SK-N-SH treated with all-trans-retinoic acid at 6 μM for 48 hours (cell line): ENCODE data around the gene MEI4.
A peak's percentile ranks its signal among the peaks of the same experiment; 100 is the strongest.

ENCODE experiments used
- ATAC-seq: fragments of 200-7000 bp; cut with Tn5 transposase; 3 replicates; pipeline ENCODE4 v1.9.1; 2020; ENCODE audit warnings: mild to moderate bottlenecking, moderate library complexity
- ARNTL ChIP-seq: fragments of 450-650 bp; formaldehyde crosslinking; IDR thresholded peaks from 2 replicates; pipeline ENCODE4 v1.5.0; 2020; ENCODE audit warnings: low read depth, mild to moderate bottlenecking, moderate library complexity, borderline replicate concordance
- BACH2 ChIP-seq: fragments of 250-450 bp; sonication (Bioruptor Pico); IDR thresholded peaks from 2 replicates; pipeline ENCODE4 v1.9.0; 2021; ENCODE audit warnings: mild to moderate bottlenecking, borderline replicate concordance
- CSDC2 ChIP-seq: fragments of 250-450 bp; sonication (Bioruptor Pico); IDR thresholded peaks from 2 replicates; pipeline ENCODE4 v1.5.0; 2020; ENCODE audit warnings: mild to moderate bottlenecking, moderate library complexity
- ESRRG ChIP-seq: fragments of 250-450 bp; sonication (Bioruptor Pico); IDR thresholded peaks from 2 replicates; pipeline ENCODE4 v1.6.1; 2021; ENCODE audit warnings: mild to moderate bottlenecking
- GLIS3 ChIP-seq: fragments of 250-450 bp; sonication (Bioruptor Pico); IDR thresholded peaks from 2 replicates; pipeline ENCODE4 v1.5.0; 2020; ENCODE audit warnings: mild to moderate bottlenecking, moderate library complexity
- ISL1 ChIP-seq: fragments of 250-450 bp; sonication (Bioruptor Pico); IDR thresholded peaks from 2 replicates; pipeline ENCODE4 v2.1.2; 2022; ENCODE audit warnings: mild to moderate bottlenecking, moderate library complexity
- OSR1 ChIP-seq: fragments of 250-450 bp; sonication (Bioruptor Pico); IDR thresholded peaks from 2 replicates; pipeline ENCODE4 v1.8.0; 2022; ENCODE audit warnings: moderate library complexity, mild to moderate bottlenecking, inconsistent platforms
- PPARA ChIP-seq: fragments of 250-450 bp; sonication (Bioruptor Pico); IDR thresholded peaks from 2 replicates; pipeline ENCODE4 v1.5.0; 2020; ENCODE audit warnings: mild to moderate bottlenecking, borderline replicate concordance
- RARB ChIP-seq: fragments of 250-450 bp; sonication (Bioruptor Pico); IDR thresholded peaks from 2 replicates; pipeline ENCODE4 v1.8.0; 2021; ENCODE audit warnings: mild to moderate bottlenecking, moderate library complexity
- SNAI2 ChIP-seq: fragments of 250-450 bp; sonication (Bioruptor Pico); IDR thresholded peaks from 2 replicates; pipeline ENCODE4 v1.5.0; 2020; ENCODE audit warnings: mild to moderate bottlenecking, moderate library complexity
- TCF4 ChIP-seq: fragments of 250-450 bp; sonication (Bioruptor Pico); IDR thresholded peaks from 2 replicates; pipeline ENCODE4 v1.8.0; 2021; ENCODE audit warnings: mild to moderate bottlenecking, moderate library complexity, borderline replicate concordance
- TOX ChIP-seq: fragments of 250-450 bp; sonication (Bioruptor Pico); IDR thresholded peaks from 2 replicates; pipeline ENCODE4 v1.8.0; 2021; ENCODE audit warnings: mild to moderate bottlenecking, moderate library complexity, borderline replicate concordance
- ZC3H10 ChIP-seq: fragments of 250-450 bp; sonication (Bioruptor Pico); IDR thresholded peaks from 2 replicates; pipeline ENCODE4 v1.5.1; 2021; ENCODE audit warnings: mild to moderate bottlenecking, moderate library complexity
- ZFP3 ChIP-seq: fragments of 250-450 bp; sonication (Bioruptor Pico); IDR thresholded peaks from 2 replicates; pipeline ENCODE4 v1.5.0; 2020; ENCODE audit warnings: mild to moderate bottlenecking, moderate library complexity
- ZFP30 ChIP-seq: fragments of 450-650 bp; formaldehyde crosslinking; IDR thresholded peaks from 2 replicates; pipeline ENCODE4 v1.5.0; 2022; ENCODE audit warnings: mild to moderate bottlenecking, moderate library complexity
- ZNF565 ChIP-seq: fragments of 450-650 bp; formaldehyde crosslinking; conservative IDR thresholded peaks from 2 replicates; pipeline ENCODE4 v1.5.0; 2020; ENCODE audit warnings: low read depth, mild to moderate bottlenecking, moderate library complexity
- ZNF70 ChIP-seq: fragments of 450-650 bp; formaldehyde crosslinking; IDR thresholded peaks from 2 replicates; pipeline ENCODE4 v1.5.0; 2020; ENCODE audit warnings: mild to moderate bottlenecking, moderate library complexity
- ZNF8 ChIP-seq: fragments of 450-650 bp; formaldehyde crosslinking; IDR thresholded peaks from 2 replicates; pipeline ENCODE4 v1.5.0; 2020; ENCODE audit warnings: mild to moderate bottlenecking, moderate library complexity
- TF ChIP-seq, protein P1 (sequence below): fragments of 250-450 bp; sonication (Bioruptor Pico); IDR thresholded peaks from 2 replicates; pipeline ENCODE4 v1.5.1; 2020; ENCODE audit warnings: low read depth, mild to moderate bottlenecking, moderate library complexity
- TF ChIP-seq, protein P2 (sequence below): fragments of 250-450 bp; sonication (Bioruptor Pico); IDR thresholded peaks from 2 replicates; pipeline ENCODE4 v1.5.1; 2021; ENCODE audit warnings: mild to moderate bottlenecking, moderate library complexity
- TF ChIP-seq, protein P3 (sequence below): fragments of 250-450 bp; sonication (Bioruptor Pico); IDR thresholded peaks from 2 replicates; pipeline ENCODE4 v1.5.0; 2020; ENCODE audit warnings: mild to moderate bottlenecking, moderate library complexity
- TF ChIP-seq, protein P4 (sequence below): fragments of 250-450 bp; sonication (Bioruptor Pico); IDR thresholded peaks from 2 replicates; pipeline ENCODE4 v1.8.0; 2020; ENCODE audit warnings: mild to moderate bottlenecking, moderate library complexity, borderline replicate concordance
- TF ChIP-seq, protein P5 (sequence below): fragments of 250-450 bp; sonication (Bioruptor Pico); IDR thresholded peaks from 2 replicates; pipeline ENCODE4 v1.8.0; 2021; ENCODE audit warnings: low read depth, mild to moderate bottlenecking, moderate library complexity, borderline replicate concordance

Gene MEI4

DNA sequence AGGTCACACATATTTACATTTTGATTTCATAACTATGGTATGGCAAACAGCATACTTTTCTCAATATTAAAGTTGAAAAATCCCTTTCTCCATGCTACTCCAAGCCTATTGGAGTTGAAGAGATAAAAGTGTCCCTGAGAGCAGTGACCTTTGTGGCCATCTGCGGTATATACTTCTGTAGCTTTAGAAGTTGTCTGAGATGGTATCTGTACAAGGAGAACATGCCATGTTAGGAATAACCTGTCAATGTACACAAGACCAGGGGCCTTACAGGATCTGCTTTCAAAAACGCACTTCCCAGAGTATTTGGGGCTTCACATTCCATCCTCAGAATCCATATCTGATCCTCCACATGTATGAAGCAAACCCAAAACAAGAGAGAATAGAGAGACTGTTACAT, 226.7 kb downstream of the MEI4 start:
- TF ChIP-seq ZC3H10 (CRISPR knock-in tag) (no peak), ESRRG (CRISPR knock-in tag) (no peak), ZNF8 (CRISPR knock-in tag) (no peak), PPARA (CRISPR knock-in tag) (no peak), RARB (no peak), ZNF565 (CRISPR knock-in tag) (no peak), ZNF70 (no peak), ZFP3 (CRISPR knock-in tag) (no peak), TCF4 (CRISPR knock-in tag) (no peak)
- TF ChIP-seq, protein P1, sequence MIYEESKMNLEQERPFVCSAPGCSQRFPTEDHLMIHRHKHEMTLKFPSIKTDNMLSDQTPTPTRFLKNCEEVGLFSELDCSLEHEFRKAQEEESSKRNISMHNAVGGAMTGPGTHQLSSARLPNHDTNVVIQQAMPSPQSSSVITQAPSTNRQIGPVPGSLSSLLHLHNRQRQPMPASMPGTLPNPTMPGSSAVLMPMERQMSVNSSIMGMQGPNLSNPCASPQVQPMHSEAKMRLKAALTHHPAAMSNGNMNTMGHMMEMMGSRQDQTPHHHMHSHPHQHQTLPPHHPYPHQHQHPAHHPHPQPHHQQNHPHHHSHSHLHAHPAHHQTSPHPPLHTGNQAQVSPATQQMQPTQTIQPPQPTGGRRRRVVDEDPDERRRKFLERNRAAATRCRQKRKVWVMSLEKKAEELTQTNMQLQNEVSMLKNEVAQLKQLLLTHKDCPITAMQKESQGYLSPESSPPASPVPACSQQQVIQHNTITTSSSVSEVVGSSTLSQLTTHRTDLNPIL (CRISPR knock-in tag), result no peak
- TF ChIP-seq, protein P2, sequence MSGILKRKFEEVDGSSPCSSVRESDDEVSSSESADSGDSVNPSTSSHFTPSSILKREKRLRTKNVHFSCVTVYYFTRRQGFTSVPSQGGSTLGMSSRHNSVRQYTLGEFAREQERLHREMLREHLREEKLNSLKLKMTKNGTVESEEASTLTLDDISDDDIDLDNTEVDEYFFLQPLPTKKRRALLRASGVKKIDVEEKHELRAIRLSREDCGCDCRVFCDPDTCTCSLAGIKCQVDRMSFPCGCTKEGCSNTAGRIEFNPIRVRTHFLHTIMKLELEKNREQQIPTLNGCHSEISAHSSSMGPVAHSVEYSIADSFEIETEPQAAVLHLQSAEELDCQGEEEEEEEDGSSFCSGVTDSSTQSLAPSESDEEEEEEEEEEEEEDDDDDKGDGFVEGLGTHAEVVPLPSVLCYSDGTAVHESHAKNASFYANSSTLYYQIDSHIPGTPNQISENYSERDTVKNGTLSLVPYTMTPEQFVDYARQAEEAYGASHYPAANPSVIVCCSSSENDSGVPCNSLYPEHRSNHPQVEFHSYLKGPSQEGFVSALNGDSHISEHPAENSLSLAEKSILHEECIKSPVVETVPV (CRISPR knock-in tag), result no peak
- TF ChIP-seq, all 23 proteins: peak for 0
- ATAC-seq, result no peak

DNA sequence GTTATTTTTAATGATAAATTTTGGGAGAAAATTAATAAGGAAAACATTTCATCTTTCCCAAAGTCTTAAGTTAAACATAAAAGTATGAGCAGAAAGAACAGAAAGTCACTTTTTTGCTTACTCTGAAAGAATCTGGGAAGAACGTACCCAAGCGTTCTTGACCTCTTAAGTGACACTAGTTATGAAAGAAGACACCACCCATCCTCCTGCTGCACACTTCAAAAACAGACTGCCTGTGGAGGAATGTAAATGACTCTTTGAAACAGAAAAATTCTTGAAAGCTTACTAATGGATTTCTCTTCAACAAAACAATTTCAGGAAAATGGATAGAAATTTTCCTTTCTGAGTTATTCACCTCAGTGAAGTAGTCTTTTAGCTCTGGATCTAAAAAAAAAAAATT, 227.7 kb downstream of the MEI4 start:
- TF ChIP-seq, protein P3, sequence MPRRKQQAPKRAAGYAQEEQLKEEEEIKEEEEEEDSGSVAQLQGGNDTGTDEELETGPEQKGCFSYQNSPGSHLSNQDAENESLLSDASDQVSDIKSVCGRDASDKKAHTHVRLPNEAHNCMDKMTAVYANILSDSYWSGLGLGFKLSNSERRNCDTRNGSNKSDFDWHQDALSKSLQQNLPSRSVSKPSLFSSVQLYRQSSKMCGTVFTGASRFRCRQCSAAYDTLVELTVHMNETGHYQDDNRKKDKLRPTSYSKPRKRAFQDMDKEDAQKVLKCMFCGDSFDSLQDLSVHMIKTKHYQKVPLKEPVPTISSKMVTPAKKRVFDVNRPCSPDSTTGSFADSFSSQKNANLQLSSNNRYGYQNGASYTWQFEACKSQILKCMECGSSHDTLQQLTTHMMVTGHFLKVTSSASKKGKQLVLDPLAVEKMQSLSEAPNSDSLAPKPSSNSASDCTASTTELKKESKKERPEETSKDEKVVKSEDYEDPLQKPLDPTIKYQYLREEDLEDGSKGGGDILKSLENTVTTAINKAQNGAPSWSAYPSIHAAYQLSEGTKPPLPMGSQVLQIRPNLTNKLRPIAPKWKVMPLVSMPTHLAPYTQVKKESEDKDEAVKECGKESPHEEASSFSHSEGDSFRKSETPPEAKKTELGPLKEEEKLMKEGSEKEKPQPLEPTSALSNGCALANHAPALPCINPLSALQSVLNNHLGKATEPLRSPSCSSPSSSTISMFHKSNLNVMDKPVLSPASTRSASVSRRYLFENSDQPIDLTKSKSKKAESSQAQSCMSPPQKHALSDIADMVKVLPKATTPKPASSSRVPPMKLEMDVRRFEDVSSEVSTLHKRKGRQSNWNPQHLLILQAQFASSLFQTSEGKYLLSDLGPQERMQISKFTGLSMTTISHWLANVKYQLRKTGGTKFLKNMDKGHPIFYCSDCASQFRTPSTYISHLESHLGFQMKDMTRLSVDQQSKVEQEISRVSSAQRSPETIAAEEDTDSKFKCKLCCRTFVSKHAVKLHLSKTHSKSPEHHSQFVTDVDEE, result no peak
- TF ChIP-seq, protein P4, sequence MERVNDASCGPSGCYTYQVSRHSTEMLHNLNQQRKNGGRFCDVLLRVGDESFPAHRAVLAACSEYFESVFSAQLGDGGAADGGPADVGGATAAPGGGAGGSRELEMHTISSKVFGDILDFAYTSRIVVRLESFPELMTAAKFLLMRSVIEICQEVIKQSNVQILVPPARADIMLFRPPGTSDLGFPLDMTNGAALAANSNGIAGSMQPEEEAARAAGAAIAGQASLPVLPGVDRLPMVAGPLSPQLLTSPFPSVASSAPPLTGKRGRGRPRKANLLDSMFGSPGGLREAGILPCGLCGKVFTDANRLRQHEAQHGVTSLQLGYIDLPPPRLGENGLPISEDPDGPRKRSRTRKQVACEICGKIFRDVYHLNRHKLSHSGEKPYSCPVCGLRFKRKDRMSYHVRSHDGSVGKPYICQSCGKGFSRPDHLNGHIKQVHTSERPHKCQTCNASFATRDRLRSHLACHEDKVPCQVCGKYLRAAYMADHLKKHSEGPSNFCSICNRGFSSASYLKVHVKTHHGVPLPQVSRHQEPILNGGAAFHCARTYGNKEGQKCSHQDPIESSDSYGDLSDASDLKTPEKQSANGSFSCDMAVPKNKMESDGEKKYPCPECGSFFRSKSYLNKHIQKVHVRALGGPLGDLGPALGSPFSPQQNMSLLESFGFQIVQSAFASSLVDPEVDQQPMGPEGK, result no peak
- TF ChIP-seq ZNF565 (CRISPR knock-in tag) (no peak), RARB (no peak), ARNTL (CRISPR knock-in tag) (no peak), ISL1 (CRISPR knock-in tag) (no peak), CSDC2 (no peak), TOX (CRISPR knock-in tag) (no peak), ZC3H10 (CRISPR knock-in tag) (no peak), GLIS3 (CRISPR knock-in tag) (no peak), PPARA (CRISPR knock-in tag) (no peak), ZFP30 (no peak), SNAI2 (CRISPR knock-in tag) (no peak), BACH2 (CRISPR knock-in tag) (no peak), OSR1 (CRISPR knock-in tag) (no peak), ESRRG (CRISPR knock-in tag) (no peak), ZNF8 (CRISPR knock-in tag) (no peak)
- TF ChIP-seq, protein P2 (CRISPR knock-in tag), result no peak
- TF ChIP-seq, protein P5, sequence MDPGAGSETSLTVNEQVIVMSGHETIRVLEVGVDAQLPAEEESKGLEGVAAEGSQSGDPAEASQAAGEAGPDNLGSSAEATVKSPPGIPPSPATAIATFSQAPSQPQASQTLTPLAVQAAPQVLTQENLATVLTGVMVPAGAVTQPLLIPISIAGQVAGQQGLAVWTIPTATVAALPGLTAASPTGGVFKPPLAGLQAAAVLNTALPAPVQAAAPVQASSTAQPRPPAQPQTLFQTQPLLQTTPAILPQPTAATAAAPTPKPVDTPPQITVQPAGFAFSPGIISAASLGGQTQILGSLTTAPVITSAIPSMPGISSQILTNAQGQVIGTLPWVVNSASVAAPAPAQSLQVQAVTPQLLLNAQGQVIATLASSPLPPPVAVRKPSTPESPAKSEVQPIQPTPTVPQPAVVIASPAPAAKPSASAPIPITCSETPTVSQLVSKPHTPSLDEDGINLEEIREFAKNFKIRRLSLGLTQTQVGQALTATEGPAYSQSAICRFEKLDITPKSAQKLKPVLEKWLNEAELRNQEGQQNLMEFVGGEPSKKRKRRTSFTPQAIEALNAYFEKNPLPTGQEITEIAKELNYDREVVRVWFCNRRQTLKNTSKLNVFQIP, result no peak
- TF ChIP-seq, protein P1 (CRISPR knock-in tag), result no peak
- ATAC-seq, result 0 out of 3 replicates have a peak, but pooled peaks have one; percentile 27
